Psoas muscle (tissue), 8 donors: ENCODE results near the gene FAM53B. TPM values are rescaled to one million over a fixed set of nuclear protein-coding genes. Genes with fewer than 3 reads are reported as not detected.

Source experiments
- ATAC-seq, 4 donors: fragments of 200-7000 bp; cut with Tn5 transposase; one replicate each; pipeline ENCODE4 v1.9.1; 2020; ENCODE audit warnings: moderate library complexity in 3 of 4, mild to moderate bottlenecking in 2 of 4
- DNase-seq, 2 donors: peaks; one replicate each; pipeline ENCODE4 v3.0.0-alpha.2; 2020
- H3K27ac ChIP-seq: fragments of 200-600 bp; one replicate; pipeline ENCODE4 v1.8.0; 2022
- H3K27me3 ChIP-seq, 3 donors: fragments of 200-600 bp in 1 of 3; one replicate each; pipeline versions ENCODE4 v1.6.1 to v1.8.0; 2013 to 2022; ENCODE audit warnings: low read length in 2 of 3, mild to moderate bottlenecking in 2 of 3, moderate library complexity in 1 of 3; ENCODE audit not compliant: insufficient read depth in 3 of 3
- H3K36me3 ChIP-seq, 2 donors: fragments of 200-600 bp in 1 of 2; one replicate each; pipeline versions ENCODE4 v1.6.1 to v1.8.0; 2013 to 2022; ENCODE audit warnings: low read depth in 1 of 2, mild to moderate bottlenecking in 1 of 2, moderate library complexity in 1 of 2; ENCODE audit not compliant: insufficient read depth in 1 of 2
- H3K4me1 ChIP-seq: fragments of 200-600 bp; one replicate; pipeline ENCODE4 v1.8.0; 2022
- H3K4me3 ChIP-seq: fragments of 200-600 bp; one replicate; pipeline ENCODE4 v1.8.0; 2022; ENCODE audit warnings: mild to moderate bottlenecking
- H3K9me3 ChIP-seq: fragments of 200-600 bp; one replicate; pipeline ENCODE4 v1.8.0; 2022
- WGBS, 3 donors: extraction: QIAGEN DNeasy Blood & Tissue Kit; methylation state at CpG; one replicate each; pipeline versions ENCODE4 v1.1.6 to v1.1.7; 2013; 5-methylcytosine and 5-hydroxymethylcytosine counted together
- intact Hi-C, 2 donors: fragments of 100-400 bp; cut with DNase I; formaldehyde crosslinking; loops; one replicate each; pipeline versions ENCODE4 v1.11.0 to v1.14.2; 2022
- polyA plus RNA-seq, 3 donors: library from polyadenylated mRNA; stranded (reverse); fragments of 200-250 nt; gene quantifications; one replicate each; pipeline ENCODE4 v1.2.3, GENCODE V29; 2013
- total RNA-seq, 4 donors: library from RNA; stranded (reverse); fragmentation: NEBNext Ultra II Directional in 2 of 4; extraction: Animal tissue kit (Norgen Biotek cat#: 25700) in 2 of 4; gene quantifications; one replicate each; pipeline versions ENCODE4 v1.2.1 to v1.2.4, GENCODE V29; 2021 to 2023
- TF ChIP-seq, protein P1 (sequence below): fragments of 200-600 bp; IDR thresholded peaks from one replicate; pipeline ENCODE4 v1.8.0; 2022; ENCODE audit warnings: antibody characterized with exemption
- donor health status: healthy with polysubstance abuse.
- donor health status: DM: no; HTN: no; CAD: no; lungs with moderate emphysema.
- donor health status: Bipolar disorder and iron deficiency.
- donor health status: healthy.
- donor health status: DM: yes; HTN: yes; CAD: no.
- donor health status: DM: no; HTN: no; CAD: no.
- donor health status: DM: no; HTN: no; CAD: no.
- donor health status: DM: yes; HTN: yes; CAD: no.

The FAM53B gene
- total and polyA plus RNA-seq, 7 donors = 31.0 to 178 (median 49.5) TPM

DNA sequence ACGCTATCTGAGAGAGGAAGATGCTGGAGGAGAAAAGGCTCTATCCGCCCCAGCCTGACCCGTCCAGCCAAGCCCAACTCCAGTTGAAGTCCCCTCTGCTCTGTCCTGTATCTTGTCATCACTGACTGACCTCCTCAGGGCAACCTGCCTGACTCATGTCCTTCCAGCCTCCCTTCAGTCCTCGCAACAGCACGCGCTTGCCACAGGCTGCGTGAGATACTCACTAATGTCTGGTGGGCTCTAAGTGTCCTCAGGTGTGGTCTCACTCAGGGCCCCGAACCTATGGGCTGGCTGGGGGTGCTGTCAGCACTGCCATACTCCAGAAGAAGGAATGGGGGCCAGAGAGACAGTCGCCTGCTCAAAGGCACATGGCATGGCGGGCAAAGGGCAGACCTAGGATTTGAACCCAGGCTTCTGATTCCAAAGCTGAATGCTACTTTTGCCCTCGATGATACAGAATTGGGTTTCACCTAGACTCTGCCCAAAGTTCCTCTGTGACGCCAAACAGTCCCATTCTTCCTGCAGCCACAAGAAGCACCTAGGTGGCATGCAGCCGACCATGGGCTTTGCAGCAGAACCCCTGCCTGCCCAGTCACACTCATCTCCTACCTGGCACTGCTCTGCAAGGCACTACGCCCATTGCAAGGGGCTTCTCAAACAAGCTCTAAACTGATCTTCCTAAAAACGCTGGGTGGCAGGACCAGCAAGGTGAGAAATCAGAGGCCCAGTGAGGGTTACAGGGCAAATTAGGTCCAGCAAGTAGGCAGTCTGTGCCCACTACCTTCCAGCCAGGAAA, 8.5 kb downstream of the FAM53B start:
- 62 to 77% (median 66%) methylated on average over 15 of the region's 15 CpGs for WGBS, 3 donors
- H3K4me1 ChIP-seq = peaks cover 94% of the 10 kb centered on the region
- intact Hi-C loops = loop anchor here (5.0 to 10.0 kb wide), 3 partner anchors 33 to 88 kb away; no protein-coding TSS in a partner anchor

DNA sequence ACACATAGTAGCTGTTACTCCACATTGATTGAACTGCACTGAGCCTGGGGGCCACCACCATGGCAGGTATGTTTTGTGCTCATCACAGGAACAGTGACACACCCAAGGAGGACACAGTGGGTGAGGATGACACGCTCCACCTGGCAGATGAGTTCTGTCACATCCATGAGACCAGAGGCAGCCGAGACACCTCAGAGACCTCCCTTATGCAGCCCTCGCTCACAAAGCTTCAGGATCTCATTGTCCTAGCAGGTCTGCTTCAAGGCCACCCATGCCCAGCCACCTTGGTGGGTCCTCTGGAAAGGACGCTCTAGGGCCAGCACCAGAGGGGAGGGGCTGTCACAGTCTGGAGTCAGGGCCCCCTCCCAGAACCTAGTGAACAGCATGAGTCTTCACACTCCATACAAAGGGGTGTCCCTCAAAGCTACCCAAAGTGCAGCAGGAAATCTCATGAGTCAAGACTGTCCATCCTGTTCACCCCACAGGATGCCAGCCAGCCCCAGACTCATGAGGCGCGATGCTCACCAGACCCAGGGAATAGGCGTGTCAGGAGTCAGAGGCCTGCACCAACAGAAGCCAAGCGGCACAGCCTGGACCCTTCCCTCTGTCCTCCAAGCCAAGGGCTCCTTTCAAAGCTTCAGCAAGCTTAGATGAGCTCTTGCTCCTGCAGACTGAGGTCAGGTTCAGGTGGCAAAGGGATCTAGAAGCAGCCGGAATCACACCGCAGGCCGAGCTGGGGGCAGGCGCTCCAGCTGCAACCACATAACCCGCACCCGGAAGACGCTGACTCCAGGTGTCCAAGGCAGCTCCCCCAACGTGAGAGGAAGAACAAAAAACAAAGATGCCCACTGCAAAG, 9.6 kb downstream of the FAM53B start:
- Histone ChIP-seq H3K9me3 (no peaks in the 10 kb centered on the region), H3K4me1 (peaks cover 94% of the 10 kb centered on the region), H3K36me3 (no peaks in the 10 kb centered on the region), H3K27me3 (no peaks in the 10 kb centered on the region), H3K4me3 (peak overlapping the region; percentile 32), H3K27ac (peak overlapping the region; percentile 95)
- DNase-seq (peak in 1 of 2 donors; percentile 53), ATAC-seq (no peak)
- 65 to 84% (median 72%) methylated on average over 16 of the region's 16 CpGs for WGBS, 3 donors
- intact Hi-C loops = loop anchor here (5.0 to 10.0 kb wide), 3 partner anchors 32 to 87 kb away; no protein-coding TSS in a partner anchor
- TF ChIP-seq, protein P1, sequence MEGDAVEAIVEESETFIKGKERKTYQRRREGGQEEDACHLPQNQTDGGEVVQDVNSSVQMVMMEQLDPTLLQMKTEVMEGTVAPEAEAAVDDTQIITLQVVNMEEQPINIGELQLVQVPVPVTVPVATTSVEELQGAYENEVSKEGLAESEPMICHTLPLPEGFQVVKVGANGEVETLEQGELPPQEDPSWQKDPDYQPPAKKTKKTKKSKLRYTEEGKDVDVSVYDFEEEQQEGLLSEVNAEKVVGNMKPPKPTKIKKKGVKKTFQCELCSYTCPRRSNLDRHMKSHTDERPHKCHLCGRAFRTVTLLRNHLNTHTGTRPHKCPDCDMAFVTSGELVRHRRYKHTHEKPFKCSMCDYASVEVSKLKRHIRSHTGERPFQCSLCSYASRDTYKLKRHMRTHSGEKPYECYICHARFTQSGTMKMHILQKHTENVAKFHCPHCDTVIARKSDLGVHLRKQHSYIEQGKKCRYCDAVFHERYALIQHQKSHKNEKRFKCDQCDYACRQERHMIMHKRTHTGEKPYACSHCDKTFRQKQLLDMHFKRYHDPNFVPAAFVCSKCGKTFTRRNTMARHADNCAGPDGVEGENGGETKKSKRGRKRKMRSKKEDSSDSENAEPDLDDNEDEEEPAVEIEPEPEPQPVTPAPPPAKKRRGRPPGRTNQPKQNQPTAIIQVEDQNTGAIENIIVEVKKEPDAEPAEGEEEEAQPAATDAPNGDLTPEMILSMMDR = no peak

More for the DNA sequence above, 8.5 kb downstream of the FAM53B start:
- peak in 3 of 4 donors; percentile 9 to 22 (median 20) for ATAC-seq
- TF ChIP-seq, protein P1 = no peak
- peak overlapping the region; percentile 53 for H3K4me3 ChIP-seq
- H3K27me3 ChIP-seq = no peaks in the 10 kb centered on the region
- peak in 1 of 2 donors; percentile 53 for DNase-seq
- no peaks in the 10 kb centered on the region for H3K9me3 ChIP-seq
- no peaks in the 10 kb centered on the region for H3K36me3 ChIP-seq
- peak overlapping the region; percentile 95 for H3K27ac ChIP-seq

DNA sequence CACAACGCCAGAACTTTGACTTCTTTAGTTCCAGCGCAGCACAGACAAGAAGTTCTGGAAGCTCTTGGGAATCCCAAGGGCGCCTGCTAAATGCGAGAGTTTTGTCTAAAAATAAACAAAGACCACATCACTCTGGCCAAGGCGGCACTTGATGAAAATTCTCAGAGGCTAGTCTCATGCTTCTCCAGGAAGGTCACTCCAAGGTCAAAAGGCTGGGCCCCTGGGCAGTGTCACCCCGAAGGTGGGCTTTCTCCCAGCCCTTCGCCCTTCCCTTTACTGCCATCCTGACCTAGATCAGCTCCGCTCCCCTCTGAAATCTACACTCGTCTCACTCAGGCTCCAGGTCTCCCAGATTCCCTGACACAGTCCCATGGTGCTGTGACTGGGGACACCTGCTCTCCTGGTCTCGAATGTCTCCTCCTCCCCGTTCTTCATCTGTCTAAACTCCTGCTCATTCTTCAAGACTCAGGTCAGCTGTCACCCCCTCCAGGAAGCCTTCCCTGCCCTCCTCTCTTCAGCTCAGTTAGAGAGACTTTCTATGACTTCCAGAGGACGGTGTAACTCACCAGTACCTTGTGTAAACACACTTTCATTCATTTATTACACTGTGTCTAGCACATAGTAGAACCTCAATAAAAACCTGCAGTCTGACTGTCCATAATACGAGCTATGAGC, 10.5 kb downstream of the FAM53B start:
- DNase-seq (no peak), ATAC-seq (peak in 1 of 4 donors; percentile 4)
- H3K4me3 ChIP-seq = peak overlapping the region; percentile 32
- 30 to 41% (median 33%) methylated on average over 13 of the region's 13 CpGs for WGBS, 3 donors
- no peaks in the 10 kb centered on the region for H3K27me3 ChIP-seq
- H3K9me3 ChIP-seq = no peaks in the 10 kb centered on the region
- intact Hi-C loops = loop anchor here in 1 of 2 donors (10.0 kb wide), 1 partner anchor 49 kb away; no protein-coding TSS in a partner anchor
- H3K4me1 ChIP-seq = peaks cover 94% of the 10 kb centered on the region
- no peaks in the 10 kb centered on the region for H3K36me3 ChIP-seq
- TF ChIP-seq, protein P1 = no peak
- H3K27ac ChIP-seq = peak overlapping the region; percentile 95

DNA sequence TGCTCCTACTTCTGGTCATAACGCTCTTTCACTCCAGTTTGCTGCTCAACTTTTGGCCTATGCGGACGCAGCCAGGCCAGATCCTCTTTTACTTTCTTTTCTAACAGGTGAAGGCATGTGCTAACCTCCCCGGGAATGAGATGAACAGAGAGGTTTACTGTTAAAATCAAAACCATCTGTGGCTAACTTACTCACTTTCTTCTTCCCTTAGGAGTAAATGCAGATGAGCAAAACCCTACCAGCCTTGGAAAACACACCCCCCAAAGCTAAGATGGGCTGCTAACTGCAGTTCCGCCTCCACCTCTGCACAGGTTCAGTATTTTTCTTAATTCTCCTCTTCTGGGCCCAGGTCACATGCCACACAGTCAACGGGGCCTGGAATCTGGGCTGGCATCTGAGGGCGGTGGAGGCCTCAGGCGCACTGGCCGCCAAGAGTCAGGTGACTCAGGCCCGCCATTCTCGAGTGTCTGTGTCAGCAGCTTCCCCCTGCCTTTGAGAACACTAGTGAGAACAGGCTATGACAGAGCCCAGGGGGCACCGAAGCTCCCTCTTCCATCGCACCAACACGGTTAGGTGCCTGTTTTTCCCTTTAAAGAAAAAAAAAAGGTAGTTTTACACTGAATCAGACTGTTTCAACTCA, 11.1 kb downstream of the FAM53B start:
- no peaks in the 10 kb centered on the region for H3K9me3 ChIP-seq
- H3K4me3 ChIP-seq = peak overlapping the region; percentile 32
- H3K27me3 ChIP-seq = no peaks in the 10 kb centered on the region
- TF ChIP-seq, protein P1 = no peak
- ATAC-seq (peak; percentile 63 to 71 (median 69)), DNase-seq (peak; percentile 78 to 90)
- H3K4me1 ChIP-seq = peaks cover 92% of the 10 kb centered on the region
- WGBS, 3 donors = 30 to 46% (median 31%) methylated on average over 14 of the region's 14 CpGs
- no peaks in the 10 kb centered on the region for H3K36me3 ChIP-seq
- peak overlapping the region; percentile 95 for H3K27ac ChIP-seq
- intact Hi-C loops = loop anchor here in 1 of 2 donors (10.0 kb wide), 1 partner anchor 48 kb away; no protein-coding TSS in a partner anchor
